Activated CD4-positive, alpha-beta T cell treated with anti-CD3 and anti-CD28 coated beads, Interleukin-2, amount 50 U/mL, for 1 hour (primary cell): Measurements from ENCODE around the gene UBR2.
"Not testable (repeated sequence)": the region's sequence is repeated elsewhere in the genome, so short reads cannot be mapped to it uniquely, and the experiment has no call there.

Source experiments
- DNase-seq: peaks from one replicate; pipeline ENCODE4 v3.0.0-alpha.2; 2020

Gene UBR2

GRCh38 chr6:42618686-42619085 is 54.9 kb downstream of the UBR2 start:
- no peak for DNase-seq

- DNase-seq = no peak
These were observed 56.1 kb downstream of the UBR2 start for GRCh38 chr6:42619963-42620362.

GRCh38 chr6:42624601-42625000 is 60.8 kb downstream of the UBR2 start:
- no peak for DNase-seq

GRCh38 chr6:42627044-42627443 is 63.2 kb downstream of the UBR2 start:
- DNase-seq = no peak

- no peak for DNase-seq
These were observed 63.8 kb downstream of the UBR2 start for GRCh38 chr6:42627674-42628073.

GRCh38 chr6:42628604-42629003 is 64.8 kb downstream of the UBR2 start:
- no peak for DNase-seq

- DNase-seq = no peak
These were observed 66.0 kb downstream of the UBR2 start for GRCh38 chr6:42629845-42630244.

GRCh38 chr6:42637681-42638080 is 73.9 kb downstream of the UBR2 start:
- DNase-seq = no peak

- DNase-seq = no peak
These were observed 79.0 kb downstream of the UBR2 start for GRCh38 chr6:42642794-42643193.

- no peak for DNase-seq
These were observed 80.4 kb downstream of the UBR2 start for GRCh38 chr6:42644211-42644610.

- no peak for DNase-seq
These were observed 88.4 kb downstream of the UBR2 start for GRCh38 chr6:42652024-42652746.

GRCh38 chr6:42653851-42654250 is 90.0 kb downstream of the UBR2 start:
- no peak for DNase-seq

- no peak for DNase-seq
These were observed 96.0 kb downstream of the UBR2 start for GRCh38 chr6:42659806-42660205.

GRCh38 chr6:42661540-42662153 is 97.8 kb downstream of the UBR2 start:
- peak; percentile 88 for DNase-seq

- no peak for DNase-seq
These were observed 100.9 kb downstream of the UBR2 start for GRCh38 chr6:42664718-42665117.

- not testable (repeated sequence) for DNase-seq
These were observed 110.5 kb downstream of the UBR2 start for GRCh38 chr6:42674368-42674767.

GRCh38 chr6:42674780-42675179 is 111.0 kb downstream of the UBR2 start:
- DNase-seq = no peak

GRCh38 chr6:42679358-42679757 is 115.5 kb downstream of the UBR2 start:
- no peak for DNase-seq

- no peak for DNase-seq
These were observed 124.5 kb downstream of the UBR2 start for GRCh38 chr6:42688281-42688680.

- DNase-seq = no peak
These were observed 125.5 kb downstream of the UBR2 start for GRCh38 chr6:42689371-42689770.

GRCh38 chr6:42690151-42690702 is 126.4 kb downstream of the UBR2 start:
- DNase-seq = no peak

- no peak for DNase-seq
These were observed 127.0 kb downstream of the UBR2 start for GRCh38 chr6:42690872-42691271.

GRCh38 chr6:42692137-42692911 is 128.5 kb downstream of the UBR2 start:
- DNase-seq = no peak
